Left ventricle myocardium superior (tissue), 1 donor: ENCODE results near the gene SLC6A14. TPM values are rescaled to one million over a fixed set of nuclear protein-coding genes. Genes with fewer than 3 reads are reported as not detected.

Experiments used
- ATAC-seq: fragments of 200-7000 bp; cut with Tn5 transposase; one replicate; pipeline ENCODE4 v1.9.1; 2020; ENCODE audit warnings: mild to moderate bottlenecking, moderate library complexity
- DNase-seq: peaks from one replicate; pipeline ENCODE4 v3.0.0-alpha.2; 2020
- intact Hi-C: fragments of 100-400 bp; cut with micrococcal nuclease; formaldehyde crosslinking; loops from one replicate; pipeline ENCODE4 v1.11.0; 2022
- long read RNA-seq: library from polyadenylated mRNA; unstranded; transcript quantifications from one replicate; pipeline ENCODE4 v2.0.0, GENCODE V29; 2021
- total RNA-seq: library from RNA; stranded (reverse); fragmentation: NEBNext Ultra II Directional; extraction: Animal tissue kit (Norgen Biotek cat#: 25700); gene quantifications from one replicate; pipeline ENCODE4 v1.2.1, GENCODE V29; 2021
- donor health status: DM: no; HTN: yes; CAD: no; lungs with severe emphysema.

Gene SLC6A14, protein sequence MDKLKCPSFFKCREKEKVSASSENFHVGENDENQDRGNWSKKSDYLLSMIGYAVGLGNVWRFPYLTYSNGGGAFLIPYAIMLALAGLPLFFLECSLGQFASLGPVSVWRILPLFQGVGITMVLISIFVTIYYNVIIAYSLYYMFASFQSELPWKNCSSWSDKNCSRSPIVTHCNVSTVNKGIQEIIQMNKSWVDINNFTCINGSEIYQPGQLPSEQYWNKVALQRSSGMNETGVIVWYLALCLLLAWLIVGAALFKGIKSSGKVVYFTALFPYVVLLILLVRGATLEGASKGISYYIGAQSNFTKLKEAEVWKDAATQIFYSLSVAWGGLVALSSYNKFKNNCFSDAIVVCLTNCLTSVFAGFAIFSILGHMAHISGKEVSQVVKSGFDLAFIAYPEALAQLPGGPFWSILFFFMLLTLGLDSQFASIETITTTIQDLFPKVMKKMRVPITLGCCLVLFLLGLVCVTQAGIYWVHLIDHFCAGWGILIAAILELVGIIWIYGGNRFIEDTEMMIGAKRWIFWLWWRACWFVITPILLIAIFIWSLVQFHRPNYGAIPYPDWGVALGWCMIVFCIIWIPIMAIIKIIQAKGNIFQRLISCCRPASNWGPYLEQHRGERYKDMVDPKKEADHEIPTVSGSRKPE
- total RNA-seq: not detected
- long read RNA-seq: 0 reads

DNA sequence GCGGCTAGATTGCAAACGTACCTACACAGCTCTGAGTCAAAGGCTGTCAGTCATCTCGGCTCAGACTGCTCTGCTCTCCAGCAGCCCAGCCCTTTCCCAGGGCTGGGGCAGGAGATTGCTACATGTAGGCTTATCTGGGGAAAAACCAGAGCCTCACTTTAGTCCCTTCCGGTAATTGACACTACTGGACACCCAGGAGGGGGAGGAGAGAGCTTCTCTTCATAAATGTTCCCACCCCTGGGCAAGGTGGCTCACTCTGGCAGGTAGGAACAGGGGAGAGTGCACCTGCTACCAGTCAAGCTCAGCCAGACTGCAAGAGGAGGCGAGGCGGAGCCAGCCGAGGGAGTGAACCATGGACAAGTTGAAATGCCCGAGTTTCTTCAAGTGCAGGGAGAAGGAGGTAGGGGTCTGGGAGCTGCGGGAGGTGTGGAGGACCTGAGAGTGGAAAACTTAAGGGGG, at the start of gene SLC6A14:
TSS of gene SLC6A14 (plus strand) at position 249 of the 459 bp plus-strand sequence. CDS start at position 353, 104 bp downstream.
- DNase-seq: no peak
- intact Hi-C loops: no loop called here
- ATAC-seq: no peak

DNA sequence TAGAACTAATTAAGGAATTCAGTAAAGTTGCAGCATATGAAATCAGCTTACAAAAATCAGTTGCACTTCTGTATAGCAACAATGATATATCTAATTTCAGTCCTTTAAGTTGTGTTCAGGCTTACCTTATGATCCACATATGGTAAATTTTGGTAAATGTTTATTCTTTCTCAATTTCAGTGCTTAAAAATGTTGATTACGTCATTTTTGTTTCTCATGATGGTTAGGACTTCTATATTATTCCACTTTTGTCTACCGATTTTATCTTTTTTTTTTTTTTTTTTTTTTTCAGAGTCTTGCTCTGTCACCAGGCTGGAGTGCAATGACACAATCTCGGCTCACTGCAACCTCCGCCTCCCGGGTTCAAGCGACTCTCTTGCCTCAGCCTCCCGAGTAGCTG, 40.7 kb upstream of the SLC6A14 start:
- DNase-seq: no peak
- intact Hi-C loops: no loop called here
- no peak for ATAC-seq

DNA sequence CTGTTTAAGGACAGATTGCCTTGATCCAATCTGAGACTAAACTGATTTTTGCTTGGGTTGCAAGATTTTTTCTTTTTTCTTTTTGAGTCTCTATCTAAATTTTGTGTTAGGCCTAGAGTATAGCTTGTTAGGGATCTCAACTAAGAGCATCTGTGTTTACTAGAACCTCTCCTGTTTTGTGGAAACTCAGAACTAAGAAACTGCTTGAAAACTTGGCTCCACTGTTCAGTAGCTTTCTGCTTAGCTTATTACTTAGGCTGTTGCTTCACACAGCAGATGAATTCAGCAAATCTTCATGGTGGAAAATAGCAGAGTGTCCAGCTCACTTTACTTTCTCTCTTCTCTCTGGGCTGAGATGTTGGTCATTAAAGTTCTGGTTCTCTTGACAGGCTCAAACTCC, 36.7 kb upstream of the SLC6A14 start:
- ATAC-seq (no peak), DNase-seq (no peak)
- intact Hi-C loops: no loop called here

DNA sequence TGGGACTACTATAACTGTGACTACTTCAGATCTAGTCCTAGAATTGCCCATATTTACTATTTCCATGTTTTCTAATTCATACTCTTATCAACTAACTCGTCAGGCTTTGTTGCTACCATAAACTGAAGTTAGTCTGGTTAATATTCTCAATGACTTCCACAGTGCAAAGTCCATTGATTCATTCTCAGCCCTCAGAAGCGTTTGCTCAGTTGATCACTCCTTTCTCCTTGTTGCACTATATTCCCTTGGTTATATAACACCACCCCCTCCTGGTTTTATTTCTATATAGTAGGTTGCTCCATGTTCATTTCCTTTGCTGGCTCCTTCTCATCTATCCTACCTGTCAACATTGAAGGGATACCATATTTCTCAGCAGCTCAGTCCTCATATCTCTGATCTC, 27.2 kb upstream of the SLC6A14 start:
- intact Hi-C loops: no loop called here
- ATAC-seq (no peak), DNase-seq (no peak)

DNA sequence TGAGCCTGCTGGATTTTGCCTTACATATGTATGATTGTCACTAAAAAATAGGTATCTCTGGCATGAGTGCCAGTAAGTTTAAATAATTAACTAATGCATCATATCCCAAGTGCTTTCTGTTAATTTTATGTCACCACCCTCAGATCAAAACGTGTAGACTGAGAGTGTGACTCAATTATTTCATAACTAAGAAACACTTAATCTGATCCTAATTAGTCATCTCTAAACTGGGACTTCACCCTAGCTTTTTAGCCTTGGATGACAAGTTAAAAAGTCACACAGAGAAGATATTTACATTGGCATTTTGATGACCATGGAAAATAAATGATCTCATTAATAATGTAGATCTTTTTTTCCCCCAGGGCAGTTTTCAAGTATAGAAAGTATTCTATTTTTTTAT, 23.1 kb upstream of the SLC6A14 start:
- DNase-seq (no peak), ATAC-seq (no peak)
- intact Hi-C loops: no loop called here

DNA sequence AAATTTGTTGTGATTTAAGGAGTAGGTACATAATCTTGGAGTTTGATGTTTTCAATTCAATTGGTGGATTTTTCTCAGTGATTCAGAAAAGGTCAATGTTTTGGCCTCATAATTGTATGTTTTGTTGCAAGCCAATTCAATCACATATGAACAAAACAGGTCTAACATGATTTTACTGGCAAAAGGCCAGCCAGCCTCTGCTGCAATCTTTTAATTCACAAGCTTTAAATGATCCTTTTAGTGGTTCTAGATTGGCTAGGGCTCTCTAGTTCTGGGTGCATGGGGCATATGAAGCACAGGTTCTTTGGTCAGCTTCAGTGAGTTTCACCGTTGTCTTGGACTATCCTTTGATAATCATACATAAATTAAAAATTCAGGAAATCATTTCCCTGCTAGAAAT, 19.2 kb upstream of the SLC6A14 start:
- DNase-seq (no peak), ATAC-seq (no peak)
- intact Hi-C loops: no loop called here

DNA sequence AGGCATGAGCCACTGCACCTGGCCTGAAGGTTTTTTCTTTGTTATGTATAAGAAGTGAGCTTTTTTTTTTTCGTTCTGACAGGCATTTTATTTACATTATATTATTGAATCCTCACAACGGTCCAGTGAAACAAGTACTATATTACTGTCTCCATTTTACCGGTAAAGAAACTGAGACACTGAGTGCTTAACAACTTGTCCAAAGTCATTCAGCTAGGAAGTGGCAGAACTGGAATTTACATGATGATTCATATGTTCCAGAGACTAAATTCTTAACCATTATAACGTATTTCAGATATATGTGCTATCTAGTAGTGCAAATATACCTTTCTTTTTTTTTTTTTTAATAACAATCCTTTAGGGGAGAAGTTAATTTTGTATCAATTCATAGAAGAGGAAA, 18.4 kb upstream of the SLC6A14 start:
- no peak for DNase-seq
- intact Hi-C loops: no loop called here
- ATAC-seq: no peak

DNA sequence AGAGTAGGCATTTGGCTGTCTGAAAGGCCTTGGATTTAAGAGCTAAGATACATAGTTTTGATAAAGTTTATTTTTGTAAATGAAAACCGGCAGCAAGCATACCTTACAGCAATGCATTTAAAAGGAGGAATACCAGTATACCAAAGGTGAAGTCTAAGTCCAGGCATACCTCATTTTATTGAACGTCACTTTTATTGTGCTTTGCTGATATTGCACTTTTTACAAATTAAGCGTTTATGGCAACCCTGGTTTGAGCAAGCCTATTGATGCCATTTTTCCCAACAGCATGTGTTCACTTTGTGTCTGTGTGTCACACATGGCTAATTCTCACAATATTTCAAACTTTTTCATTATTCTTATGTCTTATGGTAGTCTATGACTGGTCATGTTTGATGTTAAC, 8.4 kb upstream of the SLC6A14 start:
- intact Hi-C loops: no loop called here
- DNase-seq: no peak
- no peak for ATAC-seq

DNA sequence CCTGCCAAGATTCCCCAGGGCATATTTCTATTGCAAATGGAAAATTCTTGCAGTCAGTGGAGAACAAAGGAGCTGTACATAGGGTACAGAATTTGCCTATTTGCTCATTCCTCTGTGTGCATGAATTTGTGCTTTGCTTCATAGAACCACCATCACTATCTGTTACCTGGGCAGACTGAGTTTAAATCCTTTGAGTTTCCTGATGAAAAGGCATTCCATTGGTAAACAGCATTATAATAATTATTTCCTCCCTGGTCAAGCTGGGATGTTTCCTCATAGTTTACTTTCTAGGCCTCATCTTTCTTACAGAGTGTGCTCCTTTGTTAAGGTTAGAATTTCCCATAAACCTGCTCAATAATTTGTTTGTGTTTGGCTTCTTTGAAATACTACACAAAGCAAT, 809 bp upstream of the SLC6A14 start:
- DNase-seq: no peak
- no peak for ATAC-seq
- intact Hi-C loops: no loop called here

DNA sequence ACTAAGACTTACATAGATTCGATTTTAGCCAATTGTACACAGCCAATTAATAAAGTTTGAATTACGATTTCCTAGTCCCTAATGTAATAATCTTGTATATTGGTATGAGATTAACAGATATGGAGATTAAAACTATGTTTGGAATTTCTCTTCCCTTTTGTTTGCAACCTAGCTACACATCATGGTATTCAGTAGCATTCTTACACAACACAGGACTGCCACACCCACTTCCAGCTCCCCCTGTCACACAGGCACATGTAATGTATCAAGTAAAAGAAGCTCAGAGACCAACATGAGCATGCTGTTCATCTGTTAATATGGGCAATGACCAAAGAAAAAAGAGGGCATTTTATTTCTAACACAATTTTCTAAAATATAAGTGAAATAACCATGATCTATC, 12.8 kb downstream of the SLC6A14 start:
- DNase-seq (no peak), ATAC-seq (no peak)
- intact Hi-C loops: no loop called here

DNA sequence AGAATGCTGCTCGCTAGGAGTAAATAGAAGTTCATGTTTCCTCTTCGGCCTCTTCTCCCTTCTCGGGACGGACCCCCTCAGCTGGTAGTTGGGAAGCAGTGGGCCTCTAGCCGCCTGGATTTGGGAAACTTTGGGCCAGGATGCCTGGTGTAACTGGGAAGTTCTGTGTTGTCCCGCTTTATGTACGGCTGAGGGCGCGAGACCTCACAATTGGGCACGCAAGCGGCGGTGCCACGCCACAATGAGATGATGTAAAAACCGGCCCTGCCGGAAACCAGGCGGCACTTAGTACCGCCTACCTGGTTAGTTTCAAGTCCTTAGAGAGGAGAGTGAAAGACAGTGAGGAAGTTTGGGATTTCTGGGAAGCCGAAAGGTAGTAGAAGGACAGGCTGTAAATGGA, 26.4 kb downstream of the SLC6A14 start, which contains the start of gene CT83:
TSS of gene CT83 (minus strand) at position 155 of the 400 bp plus-strand sequence. CDS start at position 35, 120 bp downstream.
- ATAC-seq (no peak), DNase-seq (no peak)
- intact Hi-C loops: no loop called here

DNA sequence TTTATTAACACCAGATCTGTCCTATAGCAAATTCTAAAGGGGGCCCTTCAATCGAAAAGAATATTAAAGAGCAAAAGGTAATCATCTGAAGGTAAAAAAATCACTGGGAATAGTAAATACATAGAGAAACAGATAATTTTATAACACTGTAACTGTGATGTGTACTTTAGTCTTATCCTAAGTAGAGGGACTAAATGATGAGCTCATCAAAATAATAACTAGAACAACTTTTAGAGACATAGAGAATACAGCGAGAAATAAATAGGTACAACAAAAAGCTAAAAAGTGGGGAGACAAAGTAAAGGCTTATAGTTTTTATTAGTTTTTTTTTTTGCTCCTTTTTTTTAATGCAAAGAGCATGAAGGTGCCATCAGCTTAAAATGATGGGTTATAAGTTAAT, 43.7 kb downstream of the SLC6A14 start:
- intact Hi-C loops: no loop called here
- DNase-seq (no peak), ATAC-seq (no peak)

DNA sequence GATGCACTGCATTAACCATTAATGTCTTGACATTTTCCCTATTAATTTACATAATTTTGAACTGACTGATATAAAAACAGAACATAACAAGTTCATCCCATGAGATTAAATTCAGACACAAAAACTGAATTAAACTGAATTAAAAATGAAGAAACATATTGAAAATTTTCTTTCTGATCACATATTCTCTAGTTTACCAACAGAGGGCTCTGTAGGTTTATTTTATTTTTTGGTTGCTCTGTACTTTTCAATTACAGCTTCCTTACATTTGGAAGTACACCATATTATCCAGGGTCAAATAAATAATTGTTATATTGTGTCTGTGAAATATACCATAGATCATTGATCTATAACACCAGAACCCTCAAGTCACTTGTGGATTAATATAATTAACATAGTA, 53.7 kb downstream of the SLC6A14 start:
- ATAC-seq: no peak
- DNase-seq: no peak
- intact Hi-C loops: no loop called here

DNA sequence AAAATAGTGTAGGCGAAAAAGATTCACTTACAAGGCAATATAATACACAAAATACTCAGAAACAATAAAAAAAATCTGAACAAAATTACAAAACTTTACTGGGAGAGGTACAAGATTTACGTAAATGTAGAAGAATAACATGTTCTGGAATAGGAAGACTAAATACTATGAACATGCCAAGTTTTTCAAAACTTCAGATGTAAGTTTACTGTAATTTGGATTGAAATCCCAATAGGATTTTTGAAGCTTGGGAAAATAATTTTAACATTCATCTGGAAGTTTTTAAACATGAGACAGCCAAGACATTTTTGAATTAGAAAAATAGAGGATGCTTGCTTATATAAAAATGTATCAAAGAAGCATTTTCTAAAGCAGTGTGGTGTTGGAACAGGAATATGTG, 56.9 kb downstream of the SLC6A14 start:
- DNase-seq: no peak
- ATAC-seq: no peak
- intact Hi-C loops: no loop called here

DNA sequence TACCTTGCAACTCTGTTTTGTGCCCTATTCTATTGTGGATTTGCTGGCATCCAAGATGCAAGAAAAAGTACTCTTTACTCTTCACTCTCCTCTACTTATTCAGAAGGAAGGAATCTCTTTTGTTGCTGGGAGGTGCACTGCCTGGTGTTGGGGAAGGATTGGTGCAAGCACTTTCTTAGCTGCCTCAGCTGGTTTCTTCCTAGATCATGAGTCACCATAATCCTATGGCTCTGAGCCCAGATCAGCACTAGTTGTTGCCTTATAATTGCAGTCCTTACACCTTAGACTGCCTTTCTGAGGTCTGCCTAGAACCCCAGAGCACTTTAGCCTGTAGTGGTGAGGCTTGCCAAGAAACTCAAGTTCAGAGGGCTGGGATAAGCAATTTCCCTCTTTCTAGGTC, 63.4 kb downstream of the SLC6A14 start:
- no peak for DNase-seq
- ATAC-seq: no peak
- intact Hi-C loops: no loop called here

Other genes with a start within 250 kb of the SLC6A14 start
- gene CT83, start 26.4 kb downstream of the SLC6A14 start, total RNA-seq: not detected